HG02571 (cell line): ENCODE data around the gene PLSCR5.

Source experiments
- ATAC-seq: cut with Tn5 transposase; IDR thresholded peaks from one replicate; pipeline ENCODE4 v1.9.1; 2021; ENCODE audit warnings: mild to moderate bottlenecking, moderate library complexity; ENCODE audit not compliant: unreplicated experiment

Gene PLSCR5

DNA sequence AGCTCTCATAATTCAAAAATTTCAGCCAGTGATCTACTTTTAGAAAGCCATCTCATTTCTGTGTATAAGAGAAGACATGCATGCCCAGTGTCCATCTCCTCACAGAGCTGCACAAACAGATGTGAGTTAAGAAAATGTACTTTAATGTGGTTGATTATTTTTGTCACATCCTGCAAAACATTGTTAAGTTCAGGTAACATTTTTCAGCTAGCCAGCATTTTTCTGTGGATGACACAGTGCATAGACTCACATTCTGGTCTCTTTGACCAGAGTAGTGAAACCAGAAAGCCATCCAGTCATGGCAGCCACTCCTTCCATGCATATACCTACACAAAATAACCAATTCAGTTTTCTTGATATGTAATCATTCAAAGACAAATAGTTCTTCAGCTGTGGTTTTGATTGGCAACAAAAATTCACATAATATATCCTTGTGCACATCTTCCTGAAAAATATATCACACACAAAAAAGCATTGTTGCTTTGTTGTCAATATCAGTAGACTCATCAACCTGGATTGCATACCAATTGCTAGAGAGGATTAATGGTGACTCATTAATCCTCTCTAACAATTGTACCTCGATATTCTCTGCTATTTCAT, 58.7 kb downstream of the PLSCR5 start:
- ATAC-seq = no peak

GRCh38 chr3:146544929-146545528, 60.1 kb downstream of the PLSCR5 start:
- ATAC-seq = no peak

DNA sequence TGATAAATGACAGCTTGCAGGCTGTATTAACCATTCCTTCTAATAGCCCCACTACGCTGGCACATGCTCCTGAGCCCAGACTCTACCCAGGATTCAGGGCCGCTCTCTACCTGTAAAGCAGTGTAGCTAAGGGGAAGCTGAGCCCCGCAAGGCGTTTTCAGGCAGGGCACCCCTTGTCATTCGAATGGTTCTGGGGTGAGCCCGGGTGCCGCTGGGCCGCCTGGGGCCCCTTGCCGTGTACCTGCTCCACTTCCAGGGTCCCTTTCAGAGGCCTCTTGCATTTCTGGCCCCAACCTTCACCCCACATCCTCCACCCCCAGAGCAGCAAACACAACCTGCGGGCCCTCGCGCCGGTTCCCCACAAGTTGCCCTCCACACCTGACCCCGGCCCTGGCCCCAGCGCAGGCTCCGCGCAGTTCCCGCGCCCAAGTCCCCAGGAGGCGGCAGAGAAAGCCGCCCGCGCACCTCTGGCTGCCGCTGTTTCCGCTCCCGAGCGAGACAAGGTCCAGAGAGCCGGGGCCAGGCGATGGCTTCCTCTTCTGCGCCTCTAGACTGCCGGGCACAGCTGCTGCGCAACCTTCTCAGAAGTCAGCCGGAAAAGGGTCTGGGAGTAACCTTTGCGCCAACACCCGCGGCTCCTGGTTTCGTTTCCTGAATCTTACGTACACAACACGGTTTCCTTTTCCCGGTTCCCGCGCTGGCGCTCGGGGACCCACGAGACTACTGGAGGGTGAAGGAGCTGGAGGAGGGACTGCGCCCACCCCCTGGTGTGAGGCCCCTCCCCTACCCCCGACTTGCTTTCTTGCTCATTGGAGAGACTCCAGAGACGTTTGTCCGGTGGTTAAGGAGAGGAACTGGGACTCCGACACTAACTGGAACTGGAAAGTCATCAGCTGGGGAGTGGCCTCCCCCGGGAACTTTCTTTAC, 60.9 kb downstream of the PLSCR5 start, which contains the start of gene PLSCR1:
TSS of gene PLSCR1 (minus strand) at position 606 of the 927 bp plus-strand sequence. CDS start 8,055 bp downstream, outside the sequence.
- peak; percentile 85 for ATAC-seq

- ATAC-seq = peak; percentile 15
Measured at GRCh38 chr3:146543461-146544001, 61.6 kb downstream of the PLSCR5 start.

DNA sequence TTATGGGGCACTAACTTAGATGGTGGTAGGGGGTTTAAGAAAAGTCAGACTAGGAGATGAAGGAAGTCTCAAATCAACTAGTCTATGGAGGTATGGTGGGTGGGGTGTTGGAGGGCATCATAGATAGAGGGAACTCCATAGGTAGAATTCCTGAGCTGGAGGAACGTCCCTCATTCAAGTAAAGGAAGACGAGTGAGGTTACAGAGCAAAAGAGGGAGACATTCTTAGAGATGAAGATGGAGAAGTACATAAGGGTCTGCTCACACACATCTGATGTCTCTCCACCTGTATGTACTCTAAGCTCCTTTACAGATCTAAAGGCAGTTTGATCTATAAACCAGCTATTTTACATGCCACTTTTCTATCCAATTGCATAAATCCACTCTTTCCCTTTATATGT, 62.2 kb downstream of the PLSCR5 start:
- no peak for ATAC-seq

GRCh38 chr3:146542179-146542578, 63.0 kb downstream of the PLSCR5 start:
- ATAC-seq = no peak

DNA sequence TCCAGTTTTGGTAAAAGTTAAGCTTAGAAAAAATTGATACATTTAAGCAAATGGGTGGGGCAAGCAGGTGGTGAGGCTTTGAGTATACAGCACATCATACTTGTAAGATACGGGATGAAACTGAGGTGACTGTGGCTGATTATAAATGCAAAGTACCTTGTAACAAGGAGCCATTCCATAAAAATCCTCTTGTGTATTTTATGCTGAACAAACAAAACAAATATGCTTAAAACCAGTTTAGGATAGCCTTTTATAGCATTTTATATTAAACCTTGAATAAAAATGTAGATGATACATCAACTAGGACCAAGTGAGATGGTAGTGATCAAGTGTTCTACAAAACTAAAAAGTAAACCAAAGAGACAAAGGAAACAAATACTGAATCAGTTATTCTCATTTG, 64.2 kb downstream of the PLSCR5 start:
- no peak for ATAC-seq

- no peak for ATAC-seq
Measured at GRCh38 chr3:146540236-146540635, 64.9 kb downstream of the PLSCR5 start.

DNA sequence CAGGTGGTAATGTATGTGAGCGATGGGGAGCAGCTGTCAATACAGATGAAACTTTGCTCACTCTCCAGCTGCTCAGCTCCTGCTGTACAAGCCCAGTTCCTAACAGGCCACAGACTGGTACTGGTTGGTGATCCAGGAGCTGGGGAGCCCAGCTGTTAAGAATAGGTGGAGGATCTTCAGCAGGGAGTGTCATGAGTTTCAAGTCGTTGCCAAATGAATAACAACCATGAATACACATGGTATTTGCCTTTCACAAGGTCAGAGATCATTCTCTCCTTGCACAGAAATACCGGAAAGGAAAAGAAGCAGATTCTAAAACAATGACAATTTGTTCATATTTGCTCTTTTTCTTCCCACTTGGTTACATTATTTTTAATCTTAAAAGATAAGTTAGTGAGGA, 65.8 kb downstream of the PLSCR5 start:
- ATAC-seq = no peak

DNA sequence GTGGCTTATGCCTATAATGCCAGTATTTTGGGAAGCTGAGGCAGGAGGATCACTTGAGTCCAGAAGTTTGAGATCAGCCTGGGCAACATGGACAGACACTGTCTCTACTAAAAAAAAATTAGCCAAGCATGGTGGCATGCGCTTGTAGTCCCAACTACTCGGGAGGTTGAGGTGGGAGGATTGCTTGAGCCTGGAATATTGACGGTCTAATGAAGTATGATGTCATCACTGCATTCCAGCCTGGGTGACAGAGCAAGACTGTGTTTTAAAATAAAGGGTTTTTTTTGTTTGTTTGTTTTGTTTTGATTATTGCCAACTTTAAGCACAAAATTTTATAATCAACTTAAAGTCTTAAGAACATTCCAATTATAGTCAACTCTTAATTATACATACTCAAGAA, 67.5 kb downstream of the PLSCR5 start:
- no peak for ATAC-seq

GRCh38 chr3:146536681-146537080, 68.5 kb downstream of the PLSCR5 start:
- no peak for ATAC-seq
